Smooth muscle cell of the coronary artery (primary cell): ENCODE measurements around the gene UQCRC1. TPM values are rescaled to one million over a fixed set of nuclear protein-coding genes. Genes with fewer than 3 reads are reported as not detected.

Experiments
- total RNA-seq: library from RNA; depleted of rRNA; stranded (reverse); fragments of >200 nt; gene quantifications from 2 replicates; pipeline ENCODE4 v1.2.3, GENCODE V29; 2014; ENCODE audit warnings: low replicate concordance

UQCRC1 gene
- 388 and 396 TPM in 2 replicates for total RNA-seq

DNA sequence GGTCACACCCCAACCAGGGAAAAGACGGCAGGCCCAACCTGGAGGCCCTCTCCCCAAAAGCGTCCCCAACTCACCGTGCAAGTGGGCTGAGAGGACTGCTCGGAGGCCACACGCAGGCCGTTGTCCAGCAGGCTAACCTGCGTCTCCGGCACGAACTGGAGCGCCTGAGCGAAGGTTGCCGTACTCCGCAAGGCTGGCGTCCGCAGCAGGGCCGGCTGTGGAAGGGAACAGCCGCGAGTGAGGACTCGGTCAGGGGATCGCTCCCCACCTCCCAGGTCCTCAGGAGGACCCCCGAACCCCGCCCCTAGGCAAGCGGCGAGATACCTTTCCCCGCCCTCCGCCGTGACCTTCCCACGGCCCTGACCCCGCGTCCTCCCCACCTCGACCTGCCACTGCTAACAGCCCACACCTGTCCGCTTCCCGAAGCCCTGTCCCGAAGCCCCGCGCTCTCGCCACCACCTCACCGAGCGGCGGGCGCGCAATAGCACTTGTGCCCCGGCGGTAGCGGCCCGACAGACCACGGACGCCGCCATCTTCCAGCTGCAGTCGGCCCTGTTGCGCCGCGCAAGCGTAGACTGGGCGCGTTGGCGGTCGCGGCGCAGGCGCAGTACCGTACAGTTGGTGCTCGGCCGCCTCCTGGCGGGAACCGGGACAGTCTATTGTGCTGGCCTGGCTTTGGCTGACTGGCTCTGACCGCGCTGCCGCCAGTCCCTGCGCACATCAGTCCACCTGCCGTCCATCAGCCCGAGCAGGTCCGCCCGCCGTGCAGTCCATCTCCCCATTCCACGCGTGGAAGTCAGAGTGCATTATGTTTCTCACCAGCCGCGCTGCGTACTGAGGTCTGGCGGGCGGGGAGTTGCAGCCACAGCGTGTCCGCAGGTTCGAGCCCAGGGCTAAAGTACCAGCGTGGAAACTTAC, at the start of gene UQCRC1:
Gene UQCRC1 (minus strand): TSS at position 559 of the 918 bp plus-strand sequence. CDS start 26 bp downstream, at position 533.

DNA sequence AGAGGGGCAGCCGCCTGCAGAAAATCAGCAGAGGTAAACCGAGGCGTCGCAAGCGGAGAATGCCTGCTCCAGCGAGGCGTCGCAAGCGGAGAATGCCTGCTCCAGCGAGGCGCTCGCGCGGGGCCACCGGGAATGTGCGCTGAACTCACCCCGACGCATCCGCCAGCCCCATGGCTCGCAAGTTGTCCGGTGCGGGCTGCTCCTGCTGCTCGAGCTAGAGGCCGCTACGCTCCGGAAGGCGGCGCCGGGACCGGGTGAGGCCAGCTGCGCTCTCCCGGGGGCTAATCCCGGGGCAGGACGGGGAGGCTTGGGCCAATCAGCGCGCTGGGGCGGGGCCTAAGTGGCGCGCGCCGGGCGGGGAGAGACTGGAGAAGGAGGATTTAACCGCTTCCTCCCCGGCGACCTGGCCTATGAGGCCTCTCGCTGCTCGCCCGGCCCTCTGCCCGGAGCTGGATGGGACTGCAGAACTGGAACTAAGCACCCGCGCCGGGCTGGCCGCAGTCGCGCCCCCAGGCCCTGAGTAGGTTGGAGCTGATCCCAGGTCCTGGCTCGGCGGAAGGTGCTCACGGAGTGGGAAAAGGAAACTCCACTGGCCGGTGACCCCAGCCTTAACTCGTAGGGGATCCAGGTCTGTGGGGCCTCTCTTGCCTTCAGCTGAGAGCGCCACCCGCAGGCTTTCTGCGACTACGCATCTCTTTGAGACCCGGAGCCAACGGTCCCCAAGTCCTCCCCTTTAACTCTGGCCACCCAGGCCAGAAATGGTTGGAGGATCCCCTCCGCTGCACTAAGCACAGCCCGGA, 26.0 kb upstream of the UQCRC1 start, which contains the start of gene SLC26A6:
Gene SLC26A6 (minus strand): TSS at position 240 of the 800 bp plus-strand sequence. CDS start 68 bp downstream, at position 172.

DNA sequence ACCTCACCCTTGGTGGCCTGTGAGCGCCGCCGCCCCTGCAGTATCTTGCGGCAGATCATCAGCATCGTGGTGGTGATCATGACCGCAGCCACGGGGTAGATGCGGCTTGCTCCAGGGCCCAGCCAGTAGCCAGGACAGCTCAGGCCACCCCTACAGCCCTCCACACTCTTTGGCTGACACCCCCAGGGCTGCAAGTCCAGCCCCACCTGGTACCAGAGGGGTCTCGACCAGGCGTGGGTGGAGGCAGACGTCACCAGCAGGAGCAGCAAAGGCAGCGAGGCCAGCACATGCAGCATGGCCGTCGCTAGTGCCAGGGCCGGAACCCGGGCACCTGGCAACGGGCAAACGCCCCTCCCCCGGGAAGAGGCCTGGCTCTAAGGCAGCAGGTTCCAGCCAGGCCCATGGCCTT, 12.0 kb upstream of the UQCRC1 start, which contains the start of gene TMEM89:
Gene TMEM89 (minus strand): TSS at position 309 of the 409 bp plus-strand sequence. CDS start 13 bp downstream, at position 296.

DNA sequence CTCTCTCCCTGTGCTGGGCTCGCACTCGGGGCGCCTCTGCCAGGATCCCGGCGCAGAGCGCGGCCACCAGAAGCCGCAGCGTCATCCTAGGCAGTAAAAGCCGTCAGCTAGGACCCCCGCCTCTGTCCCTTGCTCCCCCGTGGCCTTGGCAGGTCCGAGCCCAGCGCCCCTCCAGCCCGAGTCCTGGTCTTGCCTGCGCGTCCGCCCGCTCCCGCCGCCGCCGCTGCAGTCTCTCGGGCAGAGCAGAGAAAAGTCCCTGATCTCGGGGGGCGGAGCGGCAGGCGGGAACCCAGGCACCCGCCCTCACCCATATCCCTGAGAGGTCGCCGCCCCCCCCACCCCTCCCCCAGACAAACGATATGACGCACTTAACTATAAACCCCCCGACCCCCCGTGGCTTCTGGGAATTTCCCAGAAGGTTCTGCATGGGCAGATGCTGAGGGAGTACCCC, 14.3 kb downstream of the UQCRC1 start, which contains the start of gene COL7A1:
Gene COL7A1 (minus strand): TSS at position 255 of the 451 bp plus-strand sequence. CDS start 170 bp downstream, at position 85.

DNA sequence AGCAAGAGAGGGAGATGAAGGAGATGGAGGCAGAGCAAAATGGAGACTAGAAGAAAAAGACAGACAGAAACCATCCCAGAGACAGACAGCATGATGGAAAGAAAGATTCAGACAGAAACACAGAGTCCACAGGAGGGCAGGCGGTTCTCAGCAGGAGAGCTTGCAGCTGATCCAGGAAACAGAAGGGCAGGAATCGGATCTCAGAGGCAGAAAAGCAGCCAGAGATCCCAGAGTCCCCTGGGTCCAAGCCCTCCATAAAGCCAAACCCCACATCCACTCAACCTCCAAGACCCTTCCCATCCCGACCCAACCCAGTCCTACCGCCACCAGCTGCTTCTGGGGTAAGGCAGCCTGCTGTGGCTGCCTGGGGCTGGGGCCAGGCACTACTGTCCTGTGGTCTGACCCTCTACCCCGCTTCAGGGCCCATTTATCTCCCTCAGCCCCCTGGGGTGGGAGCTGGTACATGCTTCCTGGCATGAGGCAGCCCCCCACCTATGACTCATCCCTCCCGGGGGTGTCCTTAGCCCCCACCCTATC, 46.0 kb downstream of the UQCRC1 start, which contains the start of gene UCN2:
Gene UCN2 (minus strand): TSS at position 400 of the 537 bp plus-strand sequence. CDS start 657 bp downstream, outside the sequence.

DNA sequence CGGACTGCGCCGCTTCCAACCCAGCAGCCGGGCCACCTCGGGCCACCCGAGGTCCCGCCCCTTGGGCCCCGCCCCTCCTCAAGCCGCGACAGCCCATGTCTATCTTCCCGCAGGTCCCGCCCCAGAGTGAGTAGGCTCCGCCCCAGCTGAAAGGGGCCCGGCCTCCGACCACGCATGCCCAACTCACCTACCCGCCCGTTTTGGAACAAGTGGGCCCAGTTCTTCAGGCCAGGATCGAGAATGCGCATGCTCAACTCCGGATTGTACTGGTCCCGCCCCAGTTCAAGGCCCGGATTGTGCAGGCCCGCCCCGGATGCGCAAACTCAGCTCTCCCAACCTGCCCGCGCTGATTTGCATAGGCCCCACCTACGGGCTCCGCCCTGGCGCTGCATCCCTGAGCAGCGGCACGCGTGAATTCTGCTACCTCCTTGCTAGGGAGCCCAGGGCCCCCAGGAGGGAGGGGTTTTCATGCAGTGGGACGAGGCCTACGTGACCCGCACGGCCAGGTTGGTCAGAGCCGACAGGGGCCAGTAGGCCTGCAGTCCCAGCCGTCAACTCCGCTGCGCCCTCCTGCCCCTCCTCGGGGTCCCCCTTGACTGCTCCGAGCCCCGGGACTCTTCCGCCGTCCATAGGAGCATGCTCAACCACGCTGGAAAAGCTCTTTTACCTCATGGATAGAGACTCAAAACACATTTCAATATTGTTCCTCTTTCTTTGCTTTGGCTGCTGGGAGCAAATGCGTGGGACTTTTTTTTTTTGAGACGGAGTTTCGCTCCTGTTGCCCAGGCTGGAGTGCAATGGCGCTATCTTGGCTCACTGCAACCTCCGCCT, 52.4 kb downstream of the UQCRC1 start, which contains the start of gene PFKFB4:
Gene PFKFB4 (minus strand): TSS at position 8 of the 831 bp plus-strand sequence. CDS start 26 bp downstream, outside the sequence.

Other genes starting within 250 kb of the UQCRC1 start
- 0.08 TPM in 1 of 2 replicates, not detected in the other for gene FBXW12, start 237.4 kb downstream of the UQCRC1 start, total RNA-seq
- 14.3 and 44.0 TPM in 2 replicates for gene PLXNB1, start 179.6 kb downstream of the UQCRC1 start, total RNA-seq
- gene CCDC51, start 169.5 kb downstream of the UQCRC1 start, total RNA-seq: 20.8 and 28.3 TPM in 2 replicates
- gene TMA7, start 169.4 kb downstream of the UQCRC1 start, total RNA-seq: 106 and 447 TPM in 2 replicates
- gene ATRIP, start 162.9 kb downstream of the UQCRC1 start, total RNA-seq: 4.2 and 5.7 TPM in 2 replicates
- gene SHISA5, start 105.5 kb downstream of the UQCRC1 start, total RNA-seq: 88.9 and 137 TPM in 2 replicates
- gene PFKFB4, start 52.8 kb downstream of the UQCRC1 start, total RNA-seq: 4.3 and 17.1 TPM in 2 replicates
- gene UCN2, start 45.9 kb downstream of the UQCRC1 start, total RNA-seq: under 0.01 and 0.68 TPM in 2 replicates
- gene COL7A1, start 14.3 kb downstream of the UQCRC1 start, total RNA-seq: 11.2 and 25.3 TPM in 2 replicates
- not detected in 2 replicates for gene TMEM89, start 12.1 kb upstream of the UQCRC1 start, total RNA-seq
- gene SLC26A6, start 25.8 kb upstream of the UQCRC1 start, total RNA-seq: 13.0 and 19.7 TPM in 2 replicates
- 0.35 and 0.45 TPM in 2 replicates for gene CELSR3, start 53.2 kb upstream of the UQCRC1 start, total RNA-seq
- gene NCKIPSD, start 76.3 kb upstream of the UQCRC1 start, total RNA-seq: 7.7 and 11.1 TPM in 2 replicates
- 44.2 and 48.3 TPM in 2 replicates for gene IP6K2, start 107.6 kb upstream of the UQCRC1 start, total RNA-seq
- 23.3 and 24.5 TPM in 2 replicates for gene PRKAR2A, start 238.2 kb upstream of the UQCRC1 start, total RNA-seq